DND-41 (cell line): Measurements from ENCODE around the gene COG3.

ENCODE experiments used
- ATAC-seq: fragments of 200-7000 bp; cut with Tn5 transposase; 3 replicates; pipeline ENCODE4 v1.9.1; 2021; ENCODE audit warnings: low read depth; ENCODE audit not compliant: insufficient read depth
- DNase-seq: peaks from one replicate; pipeline ENCODE4 v3.0.0-alpha.2; 2020
- H2AFZ ChIP-seq: 2 replicates; pipeline ENCODE4 v1.6.0; 2012; ENCODE audit warnings: low read depth, low read length
- H3K27ac ChIP-seq: 2 replicates; pipeline ENCODE4 v1.5.1; 2012; ENCODE audit warnings: low read length, inconsistent platforms
- H3K27me3 ChIP-seq: fragments of 200-600 bp; sonication (generic); 2 replicates; pipeline ENCODE4 v1.6.0; 2012; ENCODE audit warnings: low read length, mild to moderate bottlenecking, inconsistent platforms; ENCODE audit not compliant: insufficient read depth, poor library complexity
- H3K36me3 ChIP-seq: 2 replicates; pipeline ENCODE4 v1.5.1; 2012; ENCODE audit warnings: low read length, inconsistent platforms; ENCODE audit not compliant: insufficient read depth
- H3K4me1 ChIP-seq: 2 replicates; pipeline ENCODE4 v1.5.1; 2012; ENCODE audit warnings: mild to moderate bottlenecking, low read length; ENCODE audit not compliant: insufficient read depth
- H3K4me2 ChIP-seq: 2 replicates; pipeline ENCODE4 v1.6.0; 2012; ENCODE audit warnings: mild to moderate bottlenecking, moderate library complexity, low read length, inconsistent platforms; ENCODE audit not compliant: insufficient read depth
- H3K4me3 ChIP-seq, 2 experiments: fragments of 200-600 bp in 1 of 2; shearing (Covaris generic) in 1 of 2; 2 replicates each; pipeline ENCODE4 v1.5.1; 2012 to 2016; ENCODE audit warnings: inconsistent platforms in 2 of 2, low read length in 2 of 2, mild to moderate bottlenecking in 2 of 2, low read depth in 1 of 2, moderate library complexity in 1 of 2
- H3K79me2 ChIP-seq: 2 replicates; pipeline ENCODE4 v1.6.0; 2012; ENCODE audit warnings: low read length, inconsistent platforms; ENCODE audit not compliant: insufficient read depth
- H3K9ac ChIP-seq: 2 replicates; pipeline ENCODE4 v1.6.0; 2012; ENCODE audit warnings: low read depth, mild to moderate bottlenecking, inconsistent platforms, low read length, moderate library complexity
- H3K9me3 ChIP-seq: 2 replicates; pipeline ENCODE4 v1.5.1; 2012; ENCODE audit warnings: low read length, moderate library complexity, mild to moderate bottlenecking, inconsistent platforms; ENCODE audit not compliant: insufficient read depth, severe bottlenecking
- H4K20me1 ChIP-seq: 2 replicates; pipeline ENCODE4 v1.6.0; 2012; ENCODE audit warnings: low read length; ENCODE audit not compliant: insufficient read depth
- CTCF ChIP-seq: IDR thresholded peaks from 2 replicates; pipeline ENCODE4 v1.5.1; 2012; ENCODE audit warnings: borderline replicate concordance, low read length, moderate library complexity, mild to moderate bottlenecking; ENCODE audit not compliant: poor library complexity, severe bottlenecking; ENCODE audit errors: extremely low read depth
- EZH2 ChIP-seq: IDR thresholded peaks from 3 replicates; pipeline ENCODE4 v1.6.1; 2012; ENCODE audit warnings: borderline replicate concordance, low read depth, mild to moderate bottlenecking, moderate library complexity, low read length, inconsistent platforms; ENCODE audit not compliant: severe bottlenecking

Gene COG3

GRCh38 chr13:45544520-45544919 is 79.8 kb downstream of the COG3 start:
- Histone ChIP-seq H3K4me1 (no peaks in the 10 kb centered on the region), H3K9me3 (no peaks in the 10 kb centered on the region), H3K4me2 (no peak overlapping the region), H4K20me1 (no peaks in the 10 kb centered on the region; the same call in 1 of the 2 replicates), H3K9ac (no peak overlapping the region), H3K4me3 (no peak overlapping the region), H2AFZ (no peak overlapping the region), H3K36me3 (no peaks in the 10 kb centered on the region), H3K27me3 (no peaks in the 10 kb centered on the region), H3K27ac (no peak overlapping the region), H3K79me2 (no peaks in the 10 kb centered on the region)
- DNase-seq (no peak), ATAC-seq (no peak)
- TF ChIP-seq EZH2 (no peak), CTCF (no peak)

- no peak for DNase-seq
These were observed 81.1 kb downstream of the COG3 start for GRCh38 chr13:45545686-45546409.

GRCh38 chr13:45546410-45546765 is 81.6 kb downstream of the COG3 start:
- TF ChIP-seq CTCF (no peak), EZH2 (no peak)
- Histone ChIP-seq H4K20me1 (no peaks in the 10 kb centered on the region; the same call in 1 of the 2 replicates), H3K4me1 (no peaks in the 10 kb centered on the region), H3K27me3 (no peaks in the 10 kb centered on the region), H3K4me2 (no peak overlapping the region), H3K9me3 (no peaks in the 10 kb centered on the region), H3K9ac (no peak overlapping the region), H3K36me3 (no peaks in the 10 kb centered on the region), H2AFZ (no peak overlapping the region), H3K4me3 (no peak overlapping the region), H3K27ac (no peak overlapping the region), H3K79me2 (no peaks in the 10 kb centered on the region)
- ATAC-seq (no peak), DNase-seq (no peak)

More at GRCh38 chr13:45545686-45546409, 81.1 kb downstream of the COG3 start:
- H3K36me3 ChIP-seq = no peaks in the 10 kb centered on the region
- H4K20me1 ChIP-seq = no peaks in the 10 kb centered on the region; the same call in 1 of the 2 replicates
- H3K9me3 ChIP-seq = no peaks in the 10 kb centered on the region
- H2AFZ ChIP-seq = no peak overlapping the region
- TF ChIP-seq CTCF = no peak
- no peaks in the 10 kb centered on the region for H3K27me3 ChIP-seq
- no peak overlapping the region for H3K4me3 ChIP-seq
- no peak overlapping the region for H3K27ac ChIP-seq
- H3K79me2 ChIP-seq = no peaks in the 10 kb centered on the region
- 0 out of 3 replicates have a peak, but pooled peaks have one; percentile 33 for ATAC-seq
- H3K4me2 ChIP-seq = no peak overlapping the region
- no peak overlapping the region for H3K9ac ChIP-seq
- no peaks in the 10 kb centered on the region for H3K4me1 ChIP-seq
